Measurements from ENCODE around the gene MORN1.

DNA sequence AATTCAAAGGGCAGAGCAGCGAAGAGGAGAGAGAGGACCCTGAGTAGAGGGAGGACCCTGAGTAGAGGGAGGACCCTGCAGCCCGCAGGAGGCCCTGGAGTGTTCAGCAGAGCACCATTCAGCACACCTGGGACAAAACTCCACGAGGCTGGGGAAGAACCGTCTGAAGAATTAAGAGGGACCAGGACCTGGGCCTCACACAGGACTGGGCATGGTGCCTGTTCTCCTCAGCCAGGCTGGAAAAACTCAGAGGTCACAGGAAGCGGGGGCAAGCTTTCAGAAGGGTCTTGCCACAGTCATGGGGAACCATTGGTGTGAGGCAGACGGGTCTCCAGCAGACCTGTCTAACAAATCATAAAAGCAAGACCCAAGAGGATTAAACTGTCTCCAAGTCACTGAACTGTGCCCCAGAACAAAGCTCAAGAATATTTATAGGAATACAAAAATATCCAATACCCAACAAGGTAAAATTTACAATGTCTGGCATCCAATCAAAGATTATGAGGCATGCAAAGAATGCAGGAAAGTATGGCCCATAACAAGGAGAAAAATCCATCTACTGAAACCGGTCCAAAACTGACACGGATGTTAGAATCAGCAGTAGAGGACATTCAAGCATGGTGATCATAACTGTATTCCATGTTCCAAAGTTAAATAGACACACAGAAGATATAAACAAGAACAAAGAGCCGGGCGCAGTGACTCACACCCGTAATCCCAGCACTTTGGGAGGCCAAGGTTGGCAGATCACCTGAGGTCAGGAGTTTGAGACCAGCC, 30.6 kb downstream of the MORN1 start:
- TF ChIP-seq POLR2AphosphoS5 (IDR thresholded peaks at IDR 0.05; ENCODE audit: low read depth, low read length) = no peak
- TF ChIP-seq POLR2A (IDR thresholded peaks at IDR 0.05; ENCODE audit: low read depth, low read length) = no peak
- TF ChIP-seq PAX5 (IDR thresholded peaks at IDR 0.05; ENCODE audit: insufficient read depth, low read length, severe bottlenecking) = no peak
- no peak for TF ChIP-seq TAF1 (IDR thresholded peaks at IDR 0.05; ENCODE audit: low read depth, low read length)
- no peak for TF ChIP-seq SPI1 (IDR thresholded peaks at IDR 0.05; ENCODE audit: low read depth, low read length)
- no peak for TF ChIP-seq POU2F2 (IDR thresholded peaks at IDR 0.05; ENCODE audit: low read depth, low read length)

All from GM12891 (cell line).